ENCODE measurements around the gene STARD7. TPM values are rescaled to one million over a fixed set of nuclear protein-coding genes. Genes with fewer than 3 reads are reported as not detected.

The STARD7 gene
- total and polyA plus RNA-seq, 10 of the 15 experiments (the other 5 are each of a cell fraction or from before 2014, with no cell fraction given): 85.4 to 237 (median 153) TPM

DNA sequence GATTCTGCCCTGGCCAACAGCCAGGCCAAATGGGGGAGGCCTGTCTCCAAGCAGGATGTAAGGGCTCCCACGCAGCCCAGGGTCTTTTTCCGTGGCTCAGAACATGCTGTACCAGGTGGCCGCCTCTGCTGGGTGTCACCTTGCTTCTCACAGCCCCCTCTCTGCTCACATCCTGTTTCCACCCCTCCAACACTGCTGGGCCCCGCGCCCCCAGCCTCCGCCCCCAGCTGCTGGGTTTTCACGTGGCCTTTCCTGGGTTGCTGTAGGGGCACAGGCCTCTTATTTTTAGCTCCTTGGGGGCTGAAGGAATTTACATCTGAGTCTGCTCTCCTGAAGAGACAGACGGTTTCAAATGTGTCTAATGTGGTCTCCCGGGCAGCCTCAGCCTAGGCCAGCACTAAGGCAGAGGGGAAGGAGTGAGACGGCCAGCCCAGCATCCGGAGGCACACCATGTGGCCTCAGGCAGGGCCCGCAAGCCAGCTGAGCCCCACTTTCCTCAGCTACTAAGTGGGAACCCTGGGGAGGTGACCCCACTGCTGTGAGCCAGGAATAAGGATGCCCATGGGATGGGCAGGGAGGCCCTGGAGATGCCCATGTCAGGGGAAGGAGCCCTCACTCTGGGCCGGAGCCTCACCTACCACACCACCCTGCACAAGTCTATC is 44.7 kb downstream of the STARD7 start (continued):
- TF ChIP-seq, protein P1, sequence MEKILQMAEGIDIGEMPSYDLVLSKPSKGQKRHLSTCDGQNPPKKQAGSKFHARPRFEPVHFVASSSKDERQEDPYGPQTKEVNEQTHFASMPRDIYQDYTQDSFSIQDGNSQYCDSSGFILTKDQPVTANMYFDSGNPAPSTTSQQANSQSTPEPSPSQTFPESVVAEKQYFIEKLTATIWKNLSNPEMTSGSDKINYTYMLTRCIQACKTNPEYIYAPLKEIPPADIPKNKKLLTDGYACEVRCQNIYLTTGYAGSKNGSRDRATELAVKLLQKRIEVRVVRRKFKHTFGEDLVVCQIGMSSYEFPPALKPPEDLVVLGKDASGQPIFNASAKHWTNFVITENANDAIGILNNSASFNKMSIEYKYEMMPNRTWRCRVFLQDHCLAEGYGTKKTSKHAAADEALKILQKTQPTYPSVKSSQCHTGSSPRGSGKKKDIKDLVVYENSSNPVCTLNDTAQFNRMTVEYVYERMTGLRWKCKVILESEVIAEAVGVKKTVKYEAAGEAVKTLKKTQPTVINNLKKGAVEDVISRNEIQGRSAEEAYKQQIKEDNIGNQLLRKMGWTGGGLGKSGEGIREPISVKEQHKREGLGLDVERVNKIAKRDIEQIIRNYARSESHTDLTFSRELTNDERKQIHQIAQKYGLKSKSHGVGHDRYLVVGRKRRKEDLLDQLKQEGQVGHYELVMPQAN (conservative IDR thresholded peaks at IDR 0.05): 0 out of 2 replicates have a peak, but pooled peaks have one; percentile 28
- TF ChIP-seq MXI1 (IDR thresholded peaks at IDR 0.05; ENCODE audit: low read depth, low read length): peak; percentile 63; the same call in 1 of the 2 replicates
- peak; percentile 89 for TF ChIP-seq SMARCA5 (IDR thresholded peaks at IDR 0.05)
- peak; percentile 70; the same call in 1 of the 2 replicates for TF ChIP-seq POLR2AphosphoS2 (IDR thresholded peaks at IDR 0.05; ENCODE audit: low read depth, low read length)
- TF ChIP-seq, protein P2, sequence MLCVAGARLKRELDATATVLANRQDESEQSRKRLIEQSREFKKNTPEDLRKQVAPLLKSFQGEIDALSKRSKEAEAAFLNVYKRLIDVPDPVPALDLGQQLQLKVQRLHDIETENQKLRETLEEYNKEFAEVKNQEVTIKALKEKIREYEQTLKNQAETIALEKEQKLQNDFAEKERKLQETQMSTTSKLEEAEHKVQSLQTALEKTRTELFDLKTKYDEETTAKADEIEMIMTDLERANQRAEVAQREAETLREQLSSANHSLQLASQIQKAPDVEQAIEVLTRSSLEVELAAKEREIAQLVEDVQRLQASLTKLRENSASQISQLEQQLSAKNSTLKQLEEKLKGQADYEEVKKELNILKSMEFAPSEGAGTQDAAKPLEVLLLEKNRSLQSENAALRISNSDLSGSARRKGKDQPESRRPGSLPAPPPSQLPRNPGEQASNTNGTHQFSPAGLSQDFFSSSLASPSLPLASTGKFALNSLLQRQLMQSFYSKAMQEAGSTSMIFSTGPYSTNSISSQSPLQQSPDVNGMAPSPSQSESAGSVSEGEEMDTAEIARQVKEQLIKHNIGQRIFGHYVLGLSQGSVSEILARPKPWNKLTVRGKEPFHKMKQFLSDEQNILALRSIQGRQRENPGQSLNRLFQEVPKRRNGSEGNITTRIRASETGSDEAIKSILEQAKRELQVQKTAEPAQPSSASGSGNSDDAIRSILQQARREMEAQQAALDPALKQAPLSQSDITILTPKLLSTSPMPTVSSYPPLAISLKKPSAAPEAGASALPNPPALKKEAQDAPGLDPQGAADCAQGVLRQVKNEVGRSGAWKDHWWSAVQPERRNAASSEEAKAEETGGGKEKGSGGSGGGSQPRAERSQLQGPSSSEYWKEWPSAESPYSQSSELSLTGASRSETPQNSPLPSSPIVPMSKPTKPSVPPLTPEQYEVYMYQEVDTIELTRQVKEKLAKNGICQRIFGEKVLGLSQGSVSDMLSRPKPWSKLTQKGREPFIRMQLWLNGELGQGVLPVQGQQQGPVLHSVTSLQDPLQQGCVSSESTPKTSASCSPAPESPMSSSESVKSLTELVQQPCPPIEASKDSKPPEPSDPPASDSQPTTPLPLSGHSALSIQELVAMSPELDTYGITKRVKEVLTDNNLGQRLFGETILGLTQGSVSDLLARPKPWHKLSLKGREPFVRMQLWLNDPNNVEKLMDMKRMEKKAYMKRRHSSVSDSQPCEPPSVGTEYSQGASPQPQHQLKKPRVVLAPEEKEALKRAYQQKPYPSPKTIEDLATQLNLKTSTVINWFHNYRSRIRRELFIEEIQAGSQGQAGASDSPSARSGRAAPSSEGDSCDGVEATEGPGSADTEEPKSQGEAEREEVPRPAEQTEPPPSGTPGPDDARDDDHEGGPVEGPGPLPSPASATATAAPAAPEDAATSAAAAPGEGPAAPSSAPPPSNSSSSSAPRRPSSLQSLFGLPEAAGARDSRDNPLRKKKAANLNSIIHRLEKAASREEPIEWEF (IDR thresholded peaks at IDR 0.05; ENCODE audit: insufficient replicate concordance, low read depth, low read length): no peak
- peak; percentile 68; the same call in 1 of the 3 replicates for TF ChIP-seq POU2F2 (IDR thresholded peaks at IDR 0.05; ENCODE audit: borderline replicate concordance, low read depth, low read length)
- TF ChIP-seq NFIC (IDR thresholded peaks at IDR 0.05; ENCODE audit: low read depth, low read length): no peak
- TF ChIP-seq EP300 (IDR thresholded peaks at IDR 0.05; ENCODE audit: borderline replicate concordance in 1 of 2, control insufficient read depth in 1 of 2, low read depth in 2 of 2, low read length in 2 of 2): peak; percentile 95 to 98
- 0 out of 2 replicates have a peak, but pooled peaks have one; percentile 65 for TF ChIP-seq CHD1 (IDR thresholded peaks at IDR 0.05; ENCODE audit: low read depth, low read length)
- TF ChIP-seq BHLHE40 (IDR thresholded peaks at IDR 0.05; ENCODE audit: borderline replicate concordance in 1 of 2, low read depth in 2 of 2, low read length in 1 of 2): peak; percentile 92 to 93
- TF ChIP-seq IRF4 (IDR thresholded peaks at IDR 0.05; ENCODE audit: low read depth, low read length): peak; percentile 77; the same call in 1 of the 2 replicates
- peak; percentile 71; the same call in 1 of the 2 replicates for TF ChIP-seq SPI1 (IDR thresholded peaks at IDR 0.05; ENCODE audit: borderline replicate concordance, insufficient read depth, low read depth, low read length)
- peak; percentile 98 for TF ChIP-seq TBL1XR1 (IDR thresholded peaks at IDR 0.05; ENCODE audit: low read depth, low read length)
- peak; percentile 84 for TF ChIP-seq SP1 (IDR thresholded peaks at IDR 0.05; ENCODE audit: low read depth, low read length)
- TF ChIP-seq EGR1 (IDR thresholded peaks at IDR 0.05; ENCODE audit: borderline replicate concordance in 1 of 2, low read depth in 2 of 2, low read length in 2 of 2): peak in 1 of 2 experiments; percentile 98; a peak in 2 of 3 replicates
- TF ChIP-seq, protein P3, sequence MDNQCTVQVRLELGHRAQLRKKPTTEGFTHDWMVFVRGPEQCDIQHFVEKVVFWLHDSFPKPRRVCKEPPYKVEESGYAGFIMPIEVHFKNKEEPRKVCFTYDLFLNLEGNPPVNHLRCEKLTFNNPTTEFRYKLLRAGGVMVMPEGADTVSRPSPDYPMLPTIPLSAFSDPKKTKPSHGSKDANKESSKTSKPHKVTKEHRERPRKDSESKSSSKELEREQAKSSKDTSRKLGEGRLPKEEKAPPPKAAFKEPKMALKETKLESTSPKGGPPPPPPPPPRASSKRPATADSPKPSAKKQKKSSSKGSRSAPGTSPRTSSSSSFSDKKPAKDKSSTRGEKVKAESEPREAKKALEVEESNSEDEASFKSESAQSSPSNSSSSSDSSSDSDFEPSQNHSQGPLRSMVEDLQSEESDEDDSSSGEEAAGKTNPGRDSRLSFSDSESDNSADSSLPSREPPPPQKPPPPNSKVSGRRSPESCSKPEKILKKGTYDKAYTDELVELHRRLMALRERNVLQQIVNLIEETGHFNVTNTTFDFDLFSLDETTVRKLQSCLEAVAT (IDR thresholded peaks at IDR 0.05): peak; percentile 92; the same call in 1 of the 2 replicates
- no peak for TF ChIP-seq BRCA1 (IDR thresholded peaks at IDR 0.05; ENCODE audit: low read depth, low read length)
- no peak for TF ChIP-seq USF1 (IDR thresholded peaks at IDR 0.05; ENCODE audit: borderline replicate concordance, extremely low read length, insufficient read depth, low read depth, low read length)
- TF ChIP-seq ZZZ3 (IDR thresholded peaks at IDR 0.05; ENCODE audit: control insufficient read depth, insufficient read length, low read depth): no peak

Data from GM12878 (cell line).